ENCODE data around the gene ADARB1.

Gene ADARB1

DNA sequence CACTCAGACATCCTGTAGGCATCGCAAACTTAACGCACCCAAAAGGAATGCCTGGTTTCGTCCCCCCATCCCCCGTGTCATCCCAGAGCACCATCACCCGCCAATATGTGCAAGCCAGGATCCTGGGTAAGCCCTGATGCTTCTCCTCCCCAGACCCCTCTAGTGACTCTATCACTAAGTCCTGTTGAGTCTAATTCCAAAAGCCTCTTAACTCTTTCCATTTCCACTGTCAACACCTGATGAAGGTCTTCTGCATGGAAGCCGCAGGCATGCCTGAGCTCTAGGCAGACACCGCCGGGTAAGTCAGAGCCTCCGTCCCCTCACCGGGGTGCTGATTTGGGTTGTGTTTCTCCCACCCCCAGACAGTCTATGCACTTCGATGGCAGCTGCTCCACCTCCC, 5.3 kb upstream of the ADARB1 start:
- Histone ChIP-seq H3K36me3 (ENCODE audit: insufficient read depth, low read length) (no peaks in the 10 kb centered on the region), H2AFZ (ENCODE audit: low read depth, low read length) (no peak overlapping the region), H3K27me3 (ENCODE audit: insufficient read depth, low read length) (peaks cover 3% of the 10 kb centered on the region), H3K9me3 (ENCODE audit: low read length) (no peaks in the 10 kb centered on the region), H3K4me1 (ENCODE audit: insufficient read depth, low read length) (peaks cover 5% of the 10 kb centered on the region), H3K4me3 (ENCODE audit: low read length) (no peak overlapping the region)

GRCh38 chr21:45069711-45070110, 4.7 kb upstream of the ADARB1 start:
- Histone ChIP-seq H3K27me3 (ENCODE audit: insufficient read depth, low read length) (peaks cover 3% of the 10 kb centered on the region), H3K9me3 (ENCODE audit: low read length) (no peaks in the 10 kb centered on the region), H2AFZ (ENCODE audit: low read depth, low read length) (no peak overlapping the region), H3K4me3 (ENCODE audit: low read length) (no peak overlapping the region), H3K36me3 (ENCODE audit: insufficient read depth, low read length) (no peaks in the 10 kb centered on the region), H3K4me1 (ENCODE audit: insufficient read depth, low read length) (peaks cover 5% of the 10 kb centered on the region)

DNA sequence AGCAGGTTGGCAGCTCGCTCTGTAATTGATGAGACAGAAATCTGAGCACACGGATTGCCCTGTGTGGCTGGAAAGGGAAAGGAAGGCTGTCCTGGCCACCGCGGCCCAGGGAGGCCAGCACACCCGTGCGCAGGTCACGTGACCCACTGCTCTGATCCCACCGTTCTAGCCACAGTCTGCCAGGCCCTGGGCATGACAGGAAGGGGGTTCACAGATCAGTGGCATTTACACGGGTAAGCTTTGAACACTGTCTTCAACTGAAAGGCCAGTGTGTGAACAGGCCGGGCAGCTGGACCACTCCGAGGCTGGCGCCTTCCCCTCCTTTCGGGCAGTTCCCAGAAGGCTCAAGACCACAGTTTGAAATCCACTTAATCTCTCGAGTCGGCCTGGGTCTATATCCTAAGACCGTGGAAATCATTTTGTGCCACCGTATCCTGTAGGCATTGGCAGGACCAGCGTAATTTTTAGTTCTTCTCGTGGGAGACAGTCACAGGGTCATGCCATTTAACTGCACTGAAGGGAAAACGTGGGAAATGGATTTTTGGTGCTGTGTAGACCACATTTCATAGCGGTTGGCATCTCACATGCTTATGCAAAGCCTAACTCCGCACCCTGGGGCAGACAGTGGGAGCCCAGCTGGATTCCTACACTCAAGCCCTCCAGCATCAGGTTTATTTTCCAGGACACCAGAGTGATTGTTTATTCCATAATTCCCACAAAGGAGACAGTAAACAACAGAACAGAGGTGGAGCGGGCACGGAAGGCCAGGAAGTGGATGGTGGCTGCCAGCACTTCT, 3.1 kb upstream of the ADARB1 start:
- H3K4me3 ChIP-seq (ENCODE audit: low read length), result no peak overlapping the region
- no peaks in the 10 kb centered on the region for H3K36me3 ChIP-seq (ENCODE audit: insufficient read depth, low read length)
- no peaks in the 10 kb centered on the region for H3K9me3 ChIP-seq (ENCODE audit: low read length)
- H3K4me1 ChIP-seq (ENCODE audit: insufficient read depth, low read length), result peaks cover 5% of the 10 kb centered on the region
- H2AFZ ChIP-seq (ENCODE audit: low read depth, low read length), result no peak overlapping the region
- H3K27me3 ChIP-seq (ENCODE audit: insufficient read depth, low read length), result peaks cover 10% of the 10 kb centered on the region

GRCh38 chr21:45071874-45072737, 2.3 kb upstream of the ADARB1 start:
- Histone ChIP-seq H3K4me1 (ENCODE audit: insufficient read depth, low read length) (peaks cover 5% of the 10 kb centered on the region), H3K36me3 (ENCODE audit: insufficient read depth, low read length) (no peaks in the 10 kb centered on the region), H2AFZ (ENCODE audit: low read depth, low read length) (no peak overlapping the region), H3K27me3 (ENCODE audit: insufficient read depth, low read length) (peaks cover 10% of the 10 kb centered on the region), H3K4me3 (ENCODE audit: low read length) (no peak overlapping the region), H3K9me3 (ENCODE audit: low read length) (no peaks in the 10 kb centered on the region)

DNA sequence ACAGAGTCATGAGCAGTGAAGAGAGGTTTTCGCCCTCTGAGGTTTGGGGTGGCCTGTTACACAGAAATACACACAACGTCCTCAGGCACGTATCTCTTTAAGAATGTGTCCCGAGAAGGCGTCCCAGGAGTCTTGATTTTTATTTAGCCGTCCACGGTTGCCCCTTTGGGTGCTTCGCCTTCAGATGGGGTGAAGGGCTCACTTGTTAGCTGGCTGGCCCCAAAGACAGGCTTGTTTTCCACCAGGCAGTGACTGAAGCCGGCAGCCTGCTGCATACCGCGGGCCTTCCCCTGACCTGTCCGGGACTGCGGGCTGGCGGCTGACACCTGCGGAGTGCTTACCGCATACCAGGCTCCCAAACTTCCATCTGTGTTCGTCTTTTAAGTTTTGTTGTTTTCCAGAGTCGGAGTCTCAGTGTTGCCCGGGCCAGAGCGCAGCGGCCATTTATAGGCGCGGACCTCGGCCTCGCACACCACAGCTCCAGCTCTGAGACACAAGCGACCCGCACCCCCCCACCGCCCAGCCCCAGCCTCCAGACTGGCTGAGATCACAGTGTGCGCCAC, 1.6 kb upstream of the ADARB1 start:
- Histone ChIP-seq H3K36me3 (ENCODE audit: insufficient read depth, low read length) (no peaks in the 10 kb centered on the region), H3K4me1 (ENCODE audit: insufficient read depth, low read length) (peaks cover 5% of the 10 kb centered on the region), H3K9me3 (ENCODE audit: low read length) (no peaks in the 10 kb centered on the region), H3K27me3 (ENCODE audit: insufficient read depth, low read length) (peaks cover 10% of the 10 kb centered on the region), H3K4me3 (ENCODE audit: low read length) (no peak overlapping the region), H2AFZ (ENCODE audit: low read depth, low read length) (no peak overlapping the region)

DNA sequence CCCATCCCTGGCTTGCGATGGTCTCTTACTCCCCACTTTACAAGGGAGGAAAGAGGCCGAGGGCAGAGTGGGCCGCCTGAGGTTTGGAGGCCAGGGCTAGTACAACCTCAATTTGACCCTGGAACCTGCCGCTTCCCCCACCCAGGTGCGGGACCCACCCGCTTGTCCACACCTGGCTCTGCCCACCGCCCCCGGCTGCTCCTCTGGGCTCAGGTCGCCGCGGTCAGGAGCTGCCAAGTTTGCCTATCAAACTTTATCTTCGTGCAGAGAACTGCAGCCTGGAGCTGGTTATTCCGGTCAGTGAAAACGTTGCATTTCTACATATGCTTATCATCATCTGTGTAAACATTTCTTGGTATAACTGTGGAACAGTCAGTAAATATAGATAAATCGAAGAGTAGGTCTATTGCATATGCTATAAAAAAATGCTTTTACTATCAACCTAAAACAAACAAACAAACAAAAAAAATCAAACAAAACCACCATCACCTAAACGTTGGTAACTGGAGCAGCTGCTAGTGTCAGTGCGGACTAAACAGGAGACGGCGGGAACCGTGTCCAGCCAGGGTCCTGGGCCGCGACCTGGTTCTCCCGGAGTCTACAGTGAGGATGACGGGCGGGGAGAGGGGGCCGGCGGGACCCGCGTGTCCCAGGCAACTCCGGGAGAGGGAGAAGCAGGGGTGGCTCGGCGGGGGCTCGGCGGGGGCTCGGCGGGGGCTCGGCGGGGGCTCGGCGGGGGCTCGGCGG, 906 bp upstream of the ADARB1 start:
- H3K4me3 ChIP-seq (ENCODE audit: low read length), result peak overlapping the region; percentile 86
- no peaks in the 10 kb centered on the region for H3K9me3 ChIP-seq (ENCODE audit: low read length)
- peaks cover 5% of the 10 kb centered on the region for H3K4me1 ChIP-seq (ENCODE audit: insufficient read depth, low read length)

GRCh38 chr21:45074818-45075595, 627 bp downstream of the ADARB1 start:
- peak overlapping the region; percentile 78 for H3K4me3 ChIP-seq (ENCODE audit: low read length)
- peaks cover 5% of the 10 kb centered on the region for H3K4me1 ChIP-seq (ENCODE audit: insufficient read depth, low read length)
- H3K27me3 ChIP-seq (ENCODE audit: insufficient read depth, low read length), result peaks cover 10% of the 10 kb centered on the region
- no peaks in the 10 kb centered on the region for H3K36me3 ChIP-seq (ENCODE audit: insufficient read depth, low read length)
- H3K9me3 ChIP-seq (ENCODE audit: low read length), result no peaks in the 10 kb centered on the region
- peak overlapping the region; percentile 68 for H2AFZ ChIP-seq (ENCODE audit: low read depth, low read length)

More for the DNA sequence above, 906 bp upstream of the ADARB1 start:
- no peak overlapping the region for H2AFZ ChIP-seq (ENCODE audit: low read depth, low read length)
- H3K36me3 ChIP-seq (ENCODE audit: insufficient read depth, low read length), result no peaks in the 10 kb centered on the region
- H3K27me3 ChIP-seq (ENCODE audit: insufficient read depth, low read length), result peaks cover 10% of the 10 kb centered on the region

GRCh38 chr21:45075596-45076244, 1.3 kb downstream of the ADARB1 start:
- peaks cover 10% of the 10 kb centered on the region for H3K27me3 ChIP-seq (ENCODE audit: insufficient read depth, low read length)
- no peaks in the 10 kb centered on the region for H3K9me3 ChIP-seq (ENCODE audit: low read length)
- H3K4me1 ChIP-seq (ENCODE audit: insufficient read depth, low read length), result peaks cover 5% of the 10 kb centered on the region
- peak overlapping the region; percentile 78 for H3K4me3 ChIP-seq (ENCODE audit: low read length)
- H3K36me3 ChIP-seq (ENCODE audit: insufficient read depth, low read length), result no peaks in the 10 kb centered on the region
- H2AFZ ChIP-seq (ENCODE audit: low read depth, low read length), result no peak overlapping the region

DNA sequence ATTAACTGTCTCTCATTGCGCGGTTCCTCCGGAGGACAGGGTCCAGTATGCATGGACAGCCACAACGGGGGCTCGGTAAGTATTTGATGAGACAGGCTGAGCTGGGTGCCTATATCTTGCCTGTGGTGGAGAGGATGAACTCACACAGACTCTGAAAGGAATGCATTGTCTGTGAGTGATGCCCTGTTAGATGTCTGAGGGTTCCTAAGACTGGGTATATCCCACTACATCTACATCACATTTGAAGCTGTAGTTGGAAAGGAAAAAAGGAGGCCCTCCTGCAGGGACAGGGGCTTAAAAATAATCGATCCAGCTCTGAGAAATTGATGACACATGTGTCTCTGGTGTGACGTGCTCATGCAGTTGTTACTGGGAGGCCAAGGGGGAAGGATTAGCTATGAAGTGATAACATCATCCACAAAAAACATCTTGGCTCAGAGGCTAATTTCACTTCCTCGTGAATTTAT, 1.9 kb downstream of the ADARB1 start:
- Histone ChIP-seq H3K27me3 (ENCODE audit: insufficient read depth, low read length) (peaks cover 10% of the 10 kb centered on the region), H3K4me3 (ENCODE audit: low read length) (no peak overlapping the region), H2AFZ (ENCODE audit: low read depth, low read length) (no peak overlapping the region), H3K36me3 (ENCODE audit: insufficient read depth, low read length) (no peaks in the 10 kb centered on the region), H3K4me1 (ENCODE audit: insufficient read depth, low read length) (peaks cover 5% of the 10 kb centered on the region), H3K9me3 (ENCODE audit: low read length) (no peaks in the 10 kb centered on the region)

DNA sequence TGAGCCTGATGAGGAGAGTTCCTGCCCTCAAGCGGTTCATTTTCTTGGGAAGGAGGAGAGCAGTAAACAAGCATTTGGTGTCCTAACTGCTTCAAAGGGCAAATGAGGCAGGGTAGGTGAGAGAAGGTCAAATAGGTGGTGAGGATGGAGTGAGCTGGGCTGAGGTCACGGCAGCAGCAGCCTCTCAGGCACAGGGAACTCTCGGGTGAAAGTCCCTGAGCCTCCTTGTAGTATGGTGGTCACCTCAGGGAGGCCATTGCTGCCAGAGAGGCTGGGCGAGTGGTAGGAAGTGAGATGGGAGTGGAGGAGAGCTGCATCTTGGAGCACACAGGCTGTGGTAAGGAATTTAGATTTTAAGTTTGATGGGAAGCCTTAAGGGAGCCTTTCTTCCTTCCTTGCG, 4.0 kb downstream of the ADARB1 start:
- Histone ChIP-seq H3K4me1 (ENCODE audit: insufficient read depth, low read length) (peaks cover 4% of the 10 kb centered on the region), H3K9me3 (ENCODE audit: low read length) (no peaks in the 10 kb centered on the region), H3K36me3 (ENCODE audit: insufficient read depth, low read length) (no peaks in the 10 kb centered on the region), H2AFZ (ENCODE audit: low read depth, low read length) (no peak overlapping the region), H3K27me3 (ENCODE audit: insufficient read depth, low read length) (peaks cover 10% of the 10 kb centered on the region), H3K4me3 (ENCODE audit: low read length) (no peak overlapping the region)

DNA sequence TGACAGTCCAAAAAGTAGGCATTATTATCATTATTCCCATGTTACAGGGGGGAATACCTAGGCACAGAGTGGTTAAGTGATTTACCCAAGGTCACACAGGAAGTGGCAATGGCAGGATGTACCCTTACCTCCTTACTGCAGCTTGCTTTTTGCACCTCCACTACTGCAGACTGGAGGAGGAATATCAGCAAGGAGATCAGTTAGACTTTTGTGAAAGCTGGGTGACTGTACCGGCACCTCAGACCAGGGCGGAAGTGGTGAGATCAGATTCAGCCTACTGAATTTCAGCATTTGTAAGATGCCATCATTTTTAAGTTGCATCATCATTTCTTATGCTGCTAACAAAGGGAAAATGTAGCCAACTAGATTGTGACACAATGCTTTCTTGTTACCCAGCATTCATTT, 4.5 kb downstream of the ADARB1 start:
- no peaks in the 10 kb centered on the region for H3K4me1 ChIP-seq (ENCODE audit: insufficient read depth, low read length)
- peaks cover 10% of the 10 kb centered on the region for H3K27me3 ChIP-seq (ENCODE audit: insufficient read depth, low read length)
- H3K4me3 ChIP-seq (ENCODE audit: low read length), result no peak overlapping the region
- H3K36me3 ChIP-seq (ENCODE audit: insufficient read depth, low read length), result no peaks in the 10 kb centered on the region
- H3K9me3 ChIP-seq (ENCODE audit: low read length), result no peaks in the 10 kb centered on the region
- no peak overlapping the region for H2AFZ ChIP-seq (ENCODE audit: low read depth, low read length)

- no peaks in the 10 kb centered on the region for H3K9me3 ChIP-seq (ENCODE audit: low read length)
- no peaks in the 10 kb centered on the region for H3K36me3 ChIP-seq (ENCODE audit: insufficient read depth, low read length)
- H3K4me1 ChIP-seq (ENCODE audit: insufficient read depth, low read length), result no peaks in the 10 kb centered on the region
These were observed 5.0 kb downstream of the ADARB1 start for GRCh38 chr21:45079351-45079750.

More at GRCh38 chr21:45079351-45079750, 5.0 kb downstream of the ADARB1 start:
- H2AFZ ChIP-seq (ENCODE audit: low read depth, low read length), result no peak overlapping the region
- no peak overlapping the region for H3K4me3 ChIP-seq (ENCODE audit: low read length)
- H3K27me3 ChIP-seq (ENCODE audit: insufficient read depth, low read length), result peaks cover 10% of the 10 kb centered on the region
